Nephron (organoid): ENCODE measurements around the gene LRRC4.
A peak's percentile ranks its signal among the peaks of the same experiment; 100 is the strongest.

ENCODE experiments used
- H3K27ac Mint-ChIP-seq, 3 experiments: 2 replicates each; pipeline ENCODE4 v1.8.0; 2020; ENCODE audit warnings: mixed read lengths in 3 of 3, mild to moderate bottlenecking in 2 of 3, moderate library complexity in 1 of 3
- H3K27me3 Mint-ChIP-seq: 2 replicates; pipeline ENCODE4 v1.8.0; 2021; ENCODE audit warnings: low read depth, mild to moderate bottlenecking, moderate library complexity, mixed read lengths
- H3K36me3 Mint-ChIP-seq: 2 replicates; pipeline ENCODE4 v1.8.0; 2020; ENCODE audit warnings: low read depth, mixed read lengths
- H3K4me1 Mint-ChIP-seq: 2 replicates; pipeline ENCODE4 v1.8.0; 2020; ENCODE audit warnings: mixed read lengths
- H3K4me3 Mint-ChIP-seq, 3 experiments: 2 replicates each; pipeline ENCODE4 v1.8.0; 2020; ENCODE audit warnings: mild to moderate bottlenecking in 3 of 3, mixed read lengths in 3 of 3, moderate library complexity in 2 of 3
- H3K9me3 Mint-ChIP-seq: 2 replicates; pipeline ENCODE4 v1.8.0; 2020; ENCODE audit warnings: mixed read lengths
- TF ChIP-seq, protein P1 (sequence below), 3 experiments: fragments of 200-600 bp; sonication (generic); IDR thresholded peaks; one replicate each; pipeline ENCODE4 v1.5.0; 2021; ENCODE audit warnings: antibody characterized with exemption in 3 of 3; ENCODE audit not compliant: unreplicated experiment in 3 of 3

LRRC4 gene

GRCh38 chr7:128055637-128056036 is 24.4 kb upstream of the LRRC4 start:
- Mint-ChIP-seq H3K27ac (no peak overlapping the region), H3K4me1 (peaks cover 10% of the 10 kb centered on the region), H3K27me3 (peaks cover 8% of the 10 kb centered on the region), H3K36me3 (no peaks in the 10 kb centered on the region), H3K9me3 (no peaks in the 10 kb centered on the region), H3K4me3 (no peak overlapping the region)
- TF ChIP-seq, protein P1, sequence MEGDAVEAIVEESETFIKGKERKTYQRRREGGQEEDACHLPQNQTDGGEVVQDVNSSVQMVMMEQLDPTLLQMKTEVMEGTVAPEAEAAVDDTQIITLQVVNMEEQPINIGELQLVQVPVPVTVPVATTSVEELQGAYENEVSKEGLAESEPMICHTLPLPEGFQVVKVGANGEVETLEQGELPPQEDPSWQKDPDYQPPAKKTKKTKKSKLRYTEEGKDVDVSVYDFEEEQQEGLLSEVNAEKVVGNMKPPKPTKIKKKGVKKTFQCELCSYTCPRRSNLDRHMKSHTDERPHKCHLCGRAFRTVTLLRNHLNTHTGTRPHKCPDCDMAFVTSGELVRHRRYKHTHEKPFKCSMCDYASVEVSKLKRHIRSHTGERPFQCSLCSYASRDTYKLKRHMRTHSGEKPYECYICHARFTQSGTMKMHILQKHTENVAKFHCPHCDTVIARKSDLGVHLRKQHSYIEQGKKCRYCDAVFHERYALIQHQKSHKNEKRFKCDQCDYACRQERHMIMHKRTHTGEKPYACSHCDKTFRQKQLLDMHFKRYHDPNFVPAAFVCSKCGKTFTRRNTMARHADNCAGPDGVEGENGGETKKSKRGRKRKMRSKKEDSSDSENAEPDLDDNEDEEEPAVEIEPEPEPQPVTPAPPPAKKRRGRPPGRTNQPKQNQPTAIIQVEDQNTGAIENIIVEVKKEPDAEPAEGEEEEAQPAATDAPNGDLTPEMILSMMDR (IDR thresholded peaks at IDR 0.05; ENCODE audit: unreplicated experiment in 3 of 3), result no peak

DNA sequence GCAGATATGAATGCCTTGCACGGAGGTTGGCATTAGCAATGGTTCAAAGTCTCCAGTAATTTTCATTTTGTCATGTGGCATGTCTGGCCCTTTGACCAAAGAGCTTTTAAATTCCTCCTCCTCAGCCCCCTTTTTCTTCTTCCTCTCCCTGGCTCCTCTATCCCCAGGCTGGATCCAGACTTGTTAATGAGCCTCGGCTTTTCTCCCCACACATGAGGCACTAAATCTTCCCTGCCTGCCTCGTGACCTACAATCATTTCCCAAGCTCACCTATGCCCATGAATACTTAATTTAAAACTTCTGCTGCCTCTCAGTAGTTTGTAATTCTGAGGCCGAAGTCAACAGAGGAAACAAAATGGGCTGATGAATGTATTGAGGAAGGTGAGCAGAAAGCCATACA is 23.3 kb upstream of the LRRC4 start:
- Mint-ChIP-seq H3K4me3 (no peak overlapping the region), H3K4me1 (peaks cover 5% of the 10 kb centered on the region), H3K27me3 (peaks cover 8% of the 10 kb centered on the region), H3K36me3 (no peaks in the 10 kb centered on the region), H3K27ac (peak overlapping the region in 1 of 3 experiments; percentile 5), H3K9me3 (no peaks in the 10 kb centered on the region)
- TF ChIP-seq, protein P1 (IDR thresholded peaks at IDR 0.05; ENCODE audit: unreplicated experiment in 3 of 3), result no peak

DNA sequence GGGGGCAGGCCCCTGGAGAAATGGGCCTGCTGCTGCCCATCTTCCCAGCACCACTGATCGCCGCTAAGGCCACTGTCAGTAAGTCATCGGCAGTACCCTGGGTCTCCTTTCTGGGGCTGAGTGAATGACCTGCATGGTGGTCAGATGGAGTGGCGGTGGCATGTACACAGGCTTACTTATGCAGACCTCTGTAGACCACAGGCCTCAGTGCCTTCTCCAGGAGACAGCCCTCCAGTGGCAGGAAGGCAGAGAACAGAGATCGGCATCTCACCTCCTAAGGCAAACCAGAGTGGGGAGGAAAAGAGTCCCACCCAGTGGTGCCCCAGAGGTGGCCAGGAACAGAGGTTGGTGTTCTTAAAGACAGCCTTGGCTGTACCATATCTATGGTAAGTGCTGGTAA is 22.8 kb upstream of the LRRC4 start:
- H3K27ac Mint-ChIP-seq, result no peak overlapping the region
- H3K4me1 Mint-ChIP-seq, result peaks cover 5% of the 10 kb centered on the region
- no peaks in the 10 kb centered on the region for H3K9me3 Mint-ChIP-seq
- no peak overlapping the region for H3K4me3 Mint-ChIP-seq
- TF ChIP-seq, protein P1 (IDR thresholded peaks at IDR 0.05; ENCODE audit: unreplicated experiment in 3 of 3), result no peak
- peaks cover 8% of the 10 kb centered on the region for H3K27me3 Mint-ChIP-seq
- no peaks in the 10 kb centered on the region for H3K36me3 Mint-ChIP-seq

DNA sequence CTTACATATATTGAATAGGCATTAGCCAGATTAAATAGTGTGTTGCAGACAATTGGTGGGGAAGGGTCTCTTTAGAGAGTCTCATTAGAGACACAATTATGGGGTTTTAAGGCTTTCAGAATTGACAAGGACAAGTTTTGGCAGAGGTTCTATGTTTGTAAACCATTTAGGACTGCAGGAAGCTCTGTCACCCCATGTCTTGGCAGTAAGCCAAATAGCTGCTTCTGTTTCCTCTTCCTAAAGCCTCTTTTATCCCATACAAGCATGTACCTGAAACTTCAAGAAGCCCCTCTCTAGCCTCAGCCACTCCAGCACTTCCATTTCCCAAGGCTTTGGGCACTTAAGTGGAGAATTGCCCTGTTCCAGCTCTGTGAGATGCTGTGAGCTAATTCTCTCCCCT is 21.8 kb upstream of the LRRC4 start:
- peaks cover 5% of the 10 kb centered on the region for H3K4me1 Mint-ChIP-seq
- TF ChIP-seq, protein P1 (IDR thresholded peaks at IDR 0.05; ENCODE audit: unreplicated experiment in 3 of 3), result no peak
- no peaks in the 10 kb centered on the region for H3K9me3 Mint-ChIP-seq
- peaks cover 3% of the 10 kb centered on the region for H3K27me3 Mint-ChIP-seq
- H3K36me3 Mint-ChIP-seq, result no peaks in the 10 kb centered on the region
- no peak overlapping the region for H3K4me3 Mint-ChIP-seq
- H3K27ac Mint-ChIP-seq, result no peak overlapping the region

DNA sequence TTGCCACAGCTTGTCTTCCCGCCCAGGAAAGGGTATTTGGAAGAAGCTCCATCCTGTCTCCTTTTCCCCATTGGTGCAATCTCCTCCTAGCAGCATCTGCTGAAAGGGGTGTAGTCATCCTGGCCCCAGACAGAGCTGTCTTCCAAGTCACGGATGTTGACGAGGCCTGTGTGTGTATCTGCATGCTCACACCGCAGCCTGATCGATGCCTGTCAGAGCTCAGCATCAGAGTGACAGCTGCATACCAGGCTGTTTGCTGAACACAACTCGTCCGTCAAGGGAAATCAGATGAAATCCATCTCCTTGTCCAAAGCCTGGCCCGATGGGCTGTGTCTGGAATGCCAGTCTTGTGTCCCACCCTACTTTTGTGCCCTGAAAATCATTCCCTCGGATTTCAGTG is 21.2 kb upstream of the LRRC4 start:
- H3K4me3 Mint-ChIP-seq, result no peak overlapping the region

DNA sequence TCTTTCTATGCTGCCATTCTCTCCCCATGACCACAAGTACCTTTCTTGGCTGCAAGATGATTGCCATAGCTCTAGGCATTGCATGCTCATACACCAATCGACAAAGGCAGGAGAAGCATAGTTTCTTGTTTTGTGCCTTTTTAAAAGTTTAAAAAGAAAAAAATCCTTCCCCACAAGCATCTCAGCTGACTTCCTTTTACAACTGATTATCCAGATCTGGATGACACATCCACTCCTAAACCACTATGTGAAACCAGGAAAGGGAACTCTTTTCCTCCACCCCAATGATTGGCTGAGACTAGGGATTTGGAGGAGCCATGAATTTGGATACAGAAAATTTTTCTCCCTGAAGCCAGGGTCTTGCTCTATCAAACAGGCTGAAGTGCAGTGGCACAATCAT is 14.5 kb upstream of the LRRC4 start:
- Mint-ChIP-seq H3K36me3 (no peaks in the 10 kb centered on the region), H3K4me1 (no peaks in the 10 kb centered on the region), H3K4me3 (no peak overlapping the region), H3K27me3 (no peaks in the 10 kb centered on the region), H3K27ac (no peak overlapping the region), H3K9me3 (no peaks in the 10 kb centered on the region)
- TF ChIP-seq, protein P1 (IDR thresholded peaks at IDR 0.05; ENCODE audit: unreplicated experiment in 3 of 3), result no peak

More for the DNA sequence above, 21.2 kb upstream of the LRRC4 start:
- no peak overlapping the region for H3K27ac Mint-ChIP-seq
- no peaks in the 10 kb centered on the region for H3K9me3 Mint-ChIP-seq
- TF ChIP-seq, protein P1 (IDR thresholded peaks at IDR 0.05; ENCODE audit: unreplicated experiment in 3 of 3), result no peak
- peaks cover 3% of the 10 kb centered on the region for H3K27me3 Mint-ChIP-seq
- H3K4me1 Mint-ChIP-seq, result peaks cover 5% of the 10 kb centered on the region
- no peaks in the 10 kb centered on the region for H3K36me3 Mint-ChIP-seq
